IMR-90 (cell line): ENCODE measurements around the gene CDH23. TPM values are rescaled to one million over a fixed set of nuclear protein-coding genes. Genes with fewer than 3 reads are reported as not detected.

Source experiments
- ATAC-seq: fragments of 200-7000 bp; cut with Tn5 transposase; 2 replicates; pipeline ENCODE4 v1.9.1; 2020; ENCODE audit warnings: low read depth, mild to moderate bottlenecking, moderate library complexity
- BruUV-seq: library from RNA; stranded (reverse); fragments of 400-500 nt; replicated peaks from 2 replicates; lab custom pipeline; 2021; lab: Mats Ljungman, UMichigan
- CTCF ChIA-PET: fragments of 300-600 bp; formaldehyde crosslinking; extraction: SDS; loops from one replicate; lab custom pipeline; 2021; ENCODE audit warnings: antibody characterized with exemption; lab: Yijun Ruan, JAX
- POLR2A ChIA-PET: fragments of 300-600 bp; sonication (Branson Sonifier 250); formaldehyde crosslinking; loops from one replicate; lab custom pipeline; 2022; ENCODE audit warnings: antibody characterized with exemption; ENCODE audit not compliant: unreplicated experiment; lab: Charles Lee
- DNase-seq: peaks from one replicate; pipeline ENCODE4 v3.0.0; 2013
- H2AFZ ChIP-seq: replicated peaks from 2 replicates; pipeline ENCODE3; 2013; ENCODE audit warnings: low read length, mild to moderate bottlenecking; ENCODE audit not compliant: poor library complexity
- H2AK5ac ChIP-seq: 2 replicates; pipeline ENCODE4 v1.6.1; 2013; ENCODE audit warnings: low read depth, low read length, inconsistent platforms
- H2AK9ac ChIP-seq: replicated peaks from 2 replicates; pipeline ENCODE3; 2013; ENCODE audit warnings: mild to moderate bottlenecking, low read depth, low read length, moderate library complexity; ENCODE audit not compliant: poor library complexity
- H2BK120ac ChIP-seq: 2 replicates; pipeline ENCODE4 v1.6.1; 2013; ENCODE audit warnings: low read depth, low read length, inconsistent platforms
- H2BK15ac ChIP-seq: 3 replicates; pipeline ENCODE4 v1.6.1; 2013; ENCODE audit warnings: low read depth, low read length, inconsistent platforms
- H2BK20ac ChIP-seq: 2 replicates; pipeline ENCODE4 v1.6.1; 2013; ENCODE audit warnings: low read depth, mild to moderate bottlenecking, inconsistent platforms, low read length, moderate library complexity
- H2BK5ac ChIP-seq: 2 replicates; pipeline ENCODE4 v1.6.1; 2013; ENCODE audit warnings: mild to moderate bottlenecking, low read depth, low read length, inconsistent platforms; ENCODE audit not compliant: poor library complexity, severe bottlenecking
- H3K14ac ChIP-seq: replicated peaks from 2 replicates; pipeline ENCODE4 v1.6.1; 2013; ENCODE audit warnings: low read depth, low read length, inconsistent platforms
- H3K18ac ChIP-seq: 2 replicates; pipeline ENCODE4 v1.6.1; 2013; ENCODE audit warnings: low read depth, low read length, control low read depth
- H3K23ac ChIP-seq: 2 replicates; pipeline ENCODE4 v1.6.1; 2013; ENCODE audit warnings: low read depth, low read length, inconsistent platforms
- H3K27ac ChIP-seq: 2 replicates; pipeline ENCODE4 v1.5.1; 2013; ENCODE audit warnings: mild to moderate bottlenecking, control low read depth, low read length; ENCODE audit not compliant: insufficient read depth
- H3K27me3 ChIP-seq: 2 replicates; pipeline ENCODE4 v1.6.1; 2013; ENCODE audit warnings: low read length; ENCODE audit not compliant: control insufficient read depth, insufficient read depth
- H3K36me3 ChIP-seq: 2 replicates; pipeline ENCODE4 v1.6.1; 2013; ENCODE audit warnings: low read length, mixed read lengths; ENCODE audit not compliant: control insufficient read depth, insufficient read depth
- H3K4ac ChIP-seq: 2 replicates; pipeline ENCODE4 v1.6.1; 2013; ENCODE audit warnings: low read depth, low read length, inconsistent platforms
- H3K4me1 ChIP-seq: 2 replicates; pipeline ENCODE4 v1.6.1; 2013; ENCODE audit warnings: low read length, mixed read lengths; ENCODE audit not compliant: control insufficient read depth, insufficient read depth
- H3K4me2 ChIP-seq: 2 replicates; pipeline ENCODE4 v1.6.1; 2013; ENCODE audit warnings: low read depth, mild to moderate bottlenecking, control low read depth, low read length, moderate library complexity
- H3K4me3 ChIP-seq: 2 replicates; pipeline ENCODE4 v1.5.1; 2013; ENCODE audit warnings: low read depth, mild to moderate bottlenecking, control low read depth, low read length, moderate library complexity; ENCODE audit not compliant: insufficient read depth
- H3K56ac ChIP-seq: 2 replicates; pipeline ENCODE4 v1.6.1; 2013; ENCODE audit warnings: low read length, inconsistent platforms; ENCODE audit not compliant: insufficient read depth; ENCODE audit errors: extremely low read depth
- H3K79me1 ChIP-seq, 2 experiments: 2 replicates each; pipeline ENCODE4 v1.6.1; 2013; ENCODE audit warnings: low read length in 2 of 2, inconsistent platforms in 1 of 2, low read depth in 1 of 2
- H3K9ac ChIP-seq: 2 replicates; pipeline ENCODE4 v1.6.1; 2013; ENCODE audit warnings: low read depth, low read length, control low read depth
- H3K9me1 ChIP-seq: 2 replicates; pipeline ENCODE4 v1.6.1; 2013; ENCODE audit warnings: low read length, inconsistent platforms; ENCODE audit not compliant: insufficient read depth
- H3K9me3 ChIP-seq: 2 replicates; pipeline ENCODE4 v1.6.1; 2013; ENCODE audit warnings: low read length; ENCODE audit not compliant: control insufficient read depth, insufficient read depth
- H4K20me1 ChIP-seq: 2 replicates; pipeline ENCODE4 v1.6.1; 2013; ENCODE audit warnings: low read length, inconsistent platforms; ENCODE audit not compliant: insufficient read depth
- H4K5ac ChIP-seq: 2 replicates; pipeline ENCODE4 v1.6.1; 2013; ENCODE audit warnings: mild to moderate bottlenecking, low read depth, low read length, control low read depth
- H4K8ac ChIP-seq, 2 experiments: 2 replicates each; pipeline ENCODE4 v1.6.1; 2013; ENCODE audit warnings: low read depth in 2 of 2, low read length in 2 of 2, control low read depth in 1 of 2, inconsistent platforms in 1 of 2
- H4K91ac ChIP-seq: 2 replicates; pipeline ENCODE4 v1.6.1; 2013; ENCODE audit warnings: low read depth, low read length, inconsistent platforms; ENCODE audit not compliant: insufficient read depth
- BHLHE40 ChIP-seq: fragments of 150-350 bp; IDR thresholded peaks from 2 replicates; pipeline ENCODE4 v1.6.1; 2016; ENCODE audit warnings: mild to moderate bottlenecking, low read depth, low read length
- CHD1 ChIP-seq: IDR thresholded peaks from 2 replicates; pipeline ENCODE4 v1.6.1; 2012; ENCODE audit warnings: low read depth, low read length, improper control_type of control experiment
- CTCF ChIP-seq: conservative IDR thresholded peaks from 2 replicates; pipeline ENCODE4 v1.5.1; 2012; ENCODE audit warnings: mild to moderate bottlenecking, low read depth, low read length, improper control_type of control experiment
- ELK1 ChIP-seq: fragments of 150-350 bp; IDR thresholded peaks from 2 replicates; pipeline ENCODE4 v1.6.1; 2016; ENCODE audit warnings: low read depth, mild to moderate bottlenecking, low read length, moderate library complexity, borderline replicate concordance
- FOS ChIP-seq: fragments of 150-350 bp; IDR thresholded peaks from 2 replicates; pipeline ENCODE4 v1.6.1; 2016; ENCODE audit warnings: low read depth, low read length
- MAFK ChIP-seq: IDR thresholded peaks from 2 replicates; pipeline ENCODE4 v1.6.1; 2012; ENCODE audit warnings: low read depth, low read length, improper control_type of control experiment
- MAZ ChIP-seq: IDR thresholded peaks from 2 replicates; pipeline ENCODE4 v1.6.1; 2012; ENCODE audit warnings: low read depth, mild to moderate bottlenecking, low read length, improper control_type of control experiment, moderate library complexity, borderline replicate concordance
- MXI1 ChIP-seq: IDR thresholded peaks from 2 replicates; pipeline ENCODE4 v1.6.1; 2012; ENCODE audit warnings: low read depth, mild to moderate bottlenecking, low read length, moderate library complexity, borderline replicate concordance
- NFE2L2 ChIP-seq: fragments of 150-350 bp; IDR thresholded peaks from 2 replicates; pipeline ENCODE4 v1.6.1; 2016; ENCODE audit warnings: low read depth, mild to moderate bottlenecking, low read length
- POLR2A ChIP-seq: IDR thresholded peaks from 2 replicates; pipeline ENCODE4 v1.6.1; 2012; ENCODE audit warnings: mild to moderate bottlenecking, low read depth, low read length
- RAD21 ChIP-seq: IDR thresholded peaks from 2 replicates; pipeline ENCODE4 v1.6.1; 2012; ENCODE audit warnings: low read length, improper control_type of control experiment
- RCOR1 ChIP-seq: IDR thresholded peaks from 2 replicates; pipeline ENCODE4 v1.6.1; 2012; ENCODE audit warnings: mild to moderate bottlenecking, low read length, improper control_type of control experiment; ENCODE audit not compliant: insufficient replicate concordance
- RFX5 ChIP-seq: IDR thresholded peaks from 2 replicates; pipeline ENCODE4 v1.8.0; 2012; ENCODE audit warnings: low read depth, mild to moderate bottlenecking, low read length, moderate library complexity
- SMC3 ChIP-seq: fragments of 150-350 bp; IDR thresholded peaks from 2 replicates; pipeline ENCODE4 v1.6.1; 2016; ENCODE audit warnings: low read depth, mild to moderate bottlenecking, antibody characterized with exemption, low read length, moderate library complexity
- USF2 ChIP-seq: fragments of 150-350 bp; IDR thresholded peaks from 2 replicates; pipeline ENCODE4 v1.6.1; 2017; ENCODE audit warnings: mild to moderate bottlenecking, antibody characterized with exemption, low read length, low read depth
- WGBS, 2 experiments: methylation state at CpG; one replicate each; pipeline versions ENCODE4 v1.1.5 to v1.1.7; 2013; ENCODE audit warnings: missing lambda C conversion rate in 2 of 2; ENCODE audit not compliant: insufficient read length in 1 of 2; ENCODE audit errors: extremely low coverage in 2 of 2; 5-methylcytosine and 5-hydroxymethylcytosine counted together
- dilution Hi-C: fragments of 300-500 bp; cut with HindIII; formaldehyde crosslinking; loops from one replicate; pipeline ENCODE4 v1.14.3; 2018; ENCODE audit warnings: low sequenced_read_pairs; ENCODE audit not compliant: unreplicated experiment
- in situ Hi-C: fragments of 300-500 bp; cut with MboI; formaldehyde crosslinking; loops from 3 replicates; pipeline ENCODE4 v1.14.3; 2019; ENCODE audit warnings: low sequenced_read_pairs, inconsistent platforms, mixed read lengths
- intact Hi-C: fragments of 100-400 bp; cut with micrococcal nuclease; formaldehyde crosslinking; loops from 2 replicates; pipeline ENCODE4 v1.10.0; 2022
- polyA plus RNA-seq, 3 experiments: library from polyadenylated mRNA; depleted of rRNA; stranded (reverse); fragments of >200 nt; gene quantifications; 2 replicates each; pipeline ENCODE4 v1.2.3, GENCODE V29; 2012; ENCODE audit warnings: low replicate concordance in 1 of 3
- total RNA-seq: library from RNA; depleted of rRNA; stranded (reverse); fragments of >200 nt; gene quantifications from 2 replicates; pipeline ENCODE4 v1.2.3, GENCODE V29; 2012

CDH23 gene
- total and polyA plus RNA-seq, 2 of the 4 experiments (the other 2 are of a cell fraction): under 0.01 to 0.03 TPM

- no TSS peak for BruUV-seq
- CTCF ChIA-PET: no interaction called here
- no peak for DNase-seq
- TF ChIP-seq MAZ (no peak), CHD1 (no peak), RCOR1 (no peak), MAFK (no peak), RFX5 (no peak), RAD21 (no peak), NFE2L2 (no peak), MXI1 (no peak), SMC3 (no peak), USF2 (no peak), ELK1 (no peak), POLR2A (no peak), CTCF (no peak), FOS (no peak), BHLHE40 (no peak)
Measured at GRCh38 chr10:71589617-71590551, 193.2 kb downstream of the CDH23 start.

More at GRCh38 chr10:71589617-71590551, 193.2 kb downstream of the CDH23 start:
- no peak overlapping the region for H4K91ac ChIP-seq
- H2AK5ac ChIP-seq: no peak overlapping the region
- in situ Hi-C loops: no loop called here
- H3K4me3 ChIP-seq: no peak overlapping the region
- H2AK9ac ChIP-seq: no peak overlapping the region
- H3K14ac ChIP-seq: no peak overlapping the region
- H3K27me3 ChIP-seq: peaks cover 36% of the 10 kb centered on the region
- no peak overlapping the region for H3K56ac ChIP-seq
- H4K20me1 ChIP-seq: no peaks in the 10 kb centered on the region
- no peak for ATAC-seq
- H3K79me1 ChIP-seq: no peaks in the 10 kb centered on the region
- H2AFZ ChIP-seq: no peak overlapping the region
- no peak overlapping the region for H2BK5ac ChIP-seq
- H3K4ac ChIP-seq: no peak overlapping the region
- H3K4me2 ChIP-seq: no peak overlapping the region
- no peak overlapping the region for H3K18ac ChIP-seq
- 66% methylated on average over 5 of the region's 14 CpGs; no CpG with 5 or more reads in 1 of the 2 experiments for WGBS, 2 experiments
- no peak overlapping the region for H2BK15ac ChIP-seq
- no peaks in the 10 kb centered on the region for H3K9me3 ChIP-seq
- H4K8ac ChIP-seq: no peak overlapping the region
- H3K23ac ChIP-seq: no peak overlapping the region
- POLR2A ChIA-PET: no interaction called here
- H3K36me3 ChIP-seq: no peaks in the 10 kb centered on the region
- no peaks in the 10 kb centered on the region for H3K4me1 ChIP-seq
- H3K9ac ChIP-seq: no peak overlapping the region
- no peak overlapping the region for H3K27ac ChIP-seq
- intact Hi-C loops: no loop called here
- H3K9me1 ChIP-seq: no peaks in the 10 kb centered on the region
- no peak overlapping the region for H2BK120ac ChIP-seq
- H4K5ac ChIP-seq: no peak overlapping the region
- H2BK20ac ChIP-seq: no peak overlapping the region
- dilution Hi-C loops: no loop called here
